ENCODE results near the gene ATP2C2.

DNA sequence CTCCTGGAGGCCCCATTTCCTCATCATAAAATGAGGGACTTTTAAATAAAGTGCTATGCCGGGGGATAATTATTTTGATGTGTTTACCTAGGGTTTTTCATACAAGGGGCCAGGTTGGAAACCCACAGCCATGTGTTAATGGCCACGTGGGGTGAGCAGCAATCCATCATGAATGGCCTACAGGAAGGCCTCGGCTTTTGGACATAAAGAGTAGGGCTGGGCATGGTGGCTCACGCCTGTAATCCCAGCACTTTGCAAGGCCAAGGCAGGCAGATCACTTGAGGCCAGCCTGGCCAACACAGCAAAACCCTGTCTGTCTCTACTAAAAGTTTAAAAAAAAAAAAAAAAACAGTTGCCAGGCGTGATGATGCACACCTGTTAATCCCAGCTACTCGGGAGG lies 95.8 kb downstream of the ATP2C2 start:
- TF ChIP-seq, protein P1, sequence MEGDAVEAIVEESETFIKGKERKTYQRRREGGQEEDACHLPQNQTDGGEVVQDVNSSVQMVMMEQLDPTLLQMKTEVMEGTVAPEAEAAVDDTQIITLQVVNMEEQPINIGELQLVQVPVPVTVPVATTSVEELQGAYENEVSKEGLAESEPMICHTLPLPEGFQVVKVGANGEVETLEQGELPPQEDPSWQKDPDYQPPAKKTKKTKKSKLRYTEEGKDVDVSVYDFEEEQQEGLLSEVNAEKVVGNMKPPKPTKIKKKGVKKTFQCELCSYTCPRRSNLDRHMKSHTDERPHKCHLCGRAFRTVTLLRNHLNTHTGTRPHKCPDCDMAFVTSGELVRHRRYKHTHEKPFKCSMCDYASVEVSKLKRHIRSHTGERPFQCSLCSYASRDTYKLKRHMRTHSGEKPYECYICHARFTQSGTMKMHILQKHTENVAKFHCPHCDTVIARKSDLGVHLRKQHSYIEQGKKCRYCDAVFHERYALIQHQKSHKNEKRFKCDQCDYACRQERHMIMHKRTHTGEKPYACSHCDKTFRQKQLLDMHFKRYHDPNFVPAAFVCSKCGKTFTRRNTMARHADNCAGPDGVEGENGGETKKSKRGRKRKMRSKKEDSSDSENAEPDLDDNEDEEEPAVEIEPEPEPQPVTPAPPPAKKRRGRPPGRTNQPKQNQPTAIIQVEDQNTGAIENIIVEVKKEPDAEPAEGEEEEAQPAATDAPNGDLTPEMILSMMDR (IDR thresholded peaks at IDR 0.05 in 2 of 3, conservative IDR thresholded peaks at IDR 0.05 in 1 of 3; ENCODE audit: borderline replicate concordance in 1 of 3, insufficient read depth in 1 of 3, low read depth in 2 of 3, low read length in 2 of 3), result no peak
- TF ChIP-seq RAD21 (IDR thresholded peaks at IDR 0.05; ENCODE audit: low read depth) (no peak), ZNF274 (IDR thresholded peaks at IDR 0.05; ENCODE audit: low read depth, low read length) (no peak), POLR2A (IDR thresholded peaks at IDR 0.05; ENCODE audit: borderline replicate concordance, extremely low read depth, insufficient read depth, insufficient read length) (no peak), EZH2phosphoT487 (IDR thresholded peaks at IDR 0.05; ENCODE audit: borderline replicate concordance) (no peak), FOSL1 (IDR thresholded peaks at IDR 0.05; ENCODE audit: low read depth) (no peak), POLR2AphosphoS5 (IDR thresholded peaks at IDR 0.05; ENCODE audit: low read depth, low read length) (no peak)
- TF ChIP-seq, protein P2, sequence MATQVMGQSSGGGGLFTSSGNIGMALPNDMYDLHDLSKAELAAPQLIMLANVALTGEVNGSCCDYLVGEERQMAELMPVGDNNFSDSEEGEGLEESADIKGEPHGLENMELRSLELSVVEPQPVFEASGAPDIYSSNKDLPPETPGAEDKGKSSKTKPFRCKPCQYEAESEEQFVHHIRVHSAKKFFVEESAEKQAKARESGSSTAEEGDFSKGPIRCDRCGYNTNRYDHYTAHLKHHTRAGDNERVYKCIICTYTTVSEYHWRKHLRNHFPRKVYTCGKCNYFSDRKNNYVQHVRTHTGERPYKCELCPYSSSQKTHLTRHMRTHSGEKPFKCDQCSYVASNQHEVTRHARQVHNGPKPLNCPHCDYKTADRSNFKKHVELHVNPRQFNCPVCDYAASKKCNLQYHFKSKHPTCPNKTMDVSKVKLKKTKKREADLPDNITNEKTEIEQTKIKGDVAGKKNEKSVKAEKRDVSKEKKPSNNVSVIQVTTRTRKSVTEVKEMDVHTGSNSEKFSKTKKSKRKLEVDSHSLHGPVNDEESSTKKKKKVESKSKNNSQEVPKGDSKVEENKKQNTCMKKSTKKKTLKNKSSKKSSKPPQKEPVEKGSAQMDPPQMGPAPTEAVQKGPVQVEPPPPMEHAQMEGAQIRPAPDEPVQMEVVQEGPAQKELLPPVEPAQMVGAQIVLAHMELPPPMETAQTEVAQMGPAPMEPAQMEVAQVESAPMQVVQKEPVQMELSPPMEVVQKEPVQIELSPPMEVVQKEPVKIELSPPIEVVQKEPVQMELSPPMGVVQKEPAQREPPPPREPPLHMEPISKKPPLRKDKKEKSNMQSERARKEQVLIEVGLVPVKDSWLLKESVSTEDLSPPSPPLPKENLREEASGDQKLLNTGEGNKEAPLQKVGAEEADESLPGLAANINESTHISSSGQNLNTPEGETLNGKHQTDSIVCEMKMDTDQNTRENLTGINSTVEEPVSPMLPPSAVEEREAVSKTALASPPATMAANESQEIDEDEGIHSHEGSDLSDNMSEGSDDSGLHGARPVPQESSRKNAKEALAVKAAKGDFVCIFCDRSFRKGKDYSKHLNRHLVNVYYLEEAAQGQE (IDR thresholded peaks at IDR 0.05; ENCODE audit: low read depth), result no peak
- TF ChIP-seq, protein P3, sequence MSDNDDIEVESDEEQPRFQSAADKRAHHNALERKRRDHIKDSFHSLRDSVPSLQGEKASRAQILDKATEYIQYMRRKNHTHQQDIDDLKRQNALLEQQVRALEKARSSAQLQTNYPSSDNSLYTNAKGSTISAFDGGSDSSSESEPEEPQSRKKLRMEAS (IDR thresholded peaks at IDR 0.05), result no peak

Data from HCT116 (cell line).